Nucleus accumbens (tissue), 56 donors: ENCODE measurements around the gene C1orf21.

Experiments used
- DNase-seq, 56 donors: peaks; one replicate each; lab custom pipeline; 2025; lab: John Stamatoyannopoulos, UW

The C1orf21 gene

GRCh38 chr1:184385865-184386311 lies 941 bp upstream of the C1orf21 start:
- peak in 1 of 56 donors; percentile 34 for DNase-seq

- peak in 7 of 56 donors; percentile 27 to 54 (median 45) for DNase-seq
These were observed 243 bp downstream of the C1orf21 start for GRCh38 chr1:184387069-184387475.

DNA sequence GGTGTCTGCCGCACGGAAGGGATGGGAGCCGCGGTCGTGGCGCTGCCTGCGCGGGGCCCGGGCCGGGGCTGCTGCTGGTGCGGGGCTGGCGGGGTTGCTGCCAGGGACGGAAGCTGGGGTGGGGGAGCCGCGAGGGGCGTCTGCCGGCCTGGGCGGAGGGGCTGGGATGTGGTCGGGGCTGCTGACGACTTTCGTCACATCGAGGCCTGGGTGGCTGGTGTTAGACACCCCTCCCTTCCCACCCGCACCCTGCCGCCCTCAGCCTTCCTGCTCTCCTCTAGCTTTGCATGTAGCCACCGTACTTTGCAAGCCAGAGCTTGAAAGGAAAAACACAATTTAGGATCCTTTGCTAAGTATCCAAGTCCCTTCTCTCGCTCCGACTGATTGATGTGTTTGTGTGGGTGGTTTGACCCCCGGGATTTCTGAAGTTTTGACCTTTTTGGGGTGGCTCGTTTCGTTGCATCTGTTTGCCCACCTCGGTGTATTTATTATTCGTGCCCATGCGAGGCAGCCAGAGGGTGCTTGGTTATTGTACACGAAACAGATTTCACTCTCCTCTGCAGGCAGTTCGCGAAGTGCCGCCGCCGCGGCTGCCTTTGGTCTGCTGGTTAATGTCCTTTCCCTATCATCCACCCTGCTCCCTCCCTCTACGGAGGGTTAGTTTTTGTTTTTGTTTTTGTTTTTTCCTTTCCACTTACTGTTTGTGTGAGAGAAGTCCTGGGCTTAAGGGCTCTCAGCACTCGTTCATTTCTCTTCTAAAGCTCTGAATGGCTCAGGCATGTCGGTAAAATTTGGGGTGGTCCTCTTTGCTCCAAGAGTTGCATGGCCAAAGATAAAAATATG lies 868 bp downstream of the C1orf21 start:
- DNase-seq: peak in 41 of 56 donors; percentile 5 to 66 (median 31)

- DNase-seq: peak in 1 of 56 donors; percentile 10
These were observed 1.6 kb downstream of the C1orf21 start for GRCh38 chr1:184388319-184388889.

DNA sequence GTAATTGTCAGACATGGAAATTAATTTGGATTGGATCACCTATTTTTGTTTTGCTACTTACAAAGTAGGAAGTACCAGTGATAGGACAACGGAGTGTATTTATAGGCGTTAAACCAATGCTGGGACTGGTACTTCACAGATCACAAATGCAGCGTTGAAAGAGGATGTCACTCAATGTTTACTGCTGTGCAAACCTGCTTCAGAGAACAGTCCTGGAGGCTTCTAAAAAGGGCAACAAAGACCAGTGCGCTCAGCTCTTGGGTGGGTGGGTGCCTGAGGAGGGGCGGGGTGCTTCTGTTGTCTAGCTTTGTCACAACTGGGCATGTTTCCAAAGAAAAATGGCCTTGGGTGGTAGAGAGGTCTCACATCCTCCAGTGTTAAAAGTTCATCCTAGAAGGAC lies 2.1 kb downstream of the C1orf21 start:
- DNase-seq: no peak

GRCh38 chr1:184389446-184389845 lies 2.6 kb downstream of the C1orf21 start:
- no peak for DNase-seq

DNA sequence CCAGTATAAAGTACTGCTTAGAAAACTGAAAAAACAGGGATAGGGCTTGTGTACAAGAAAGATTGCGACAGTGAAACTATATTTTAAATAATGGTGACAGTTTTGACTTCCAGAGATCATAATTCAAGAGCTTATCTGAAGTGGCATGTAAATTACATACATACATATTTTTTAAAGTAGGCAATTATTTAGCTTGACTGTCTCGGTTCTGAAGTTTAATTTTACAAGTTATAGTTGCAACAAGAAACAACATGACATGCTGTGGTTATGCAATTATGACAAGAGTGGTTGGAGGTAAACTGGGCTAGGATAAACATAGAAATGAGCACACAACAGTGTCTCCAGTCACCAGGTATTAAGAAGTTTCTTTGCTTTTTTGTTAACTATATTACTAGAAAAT lies 4.1 kb downstream of the C1orf21 start:
- no peak for DNase-seq

DNA sequence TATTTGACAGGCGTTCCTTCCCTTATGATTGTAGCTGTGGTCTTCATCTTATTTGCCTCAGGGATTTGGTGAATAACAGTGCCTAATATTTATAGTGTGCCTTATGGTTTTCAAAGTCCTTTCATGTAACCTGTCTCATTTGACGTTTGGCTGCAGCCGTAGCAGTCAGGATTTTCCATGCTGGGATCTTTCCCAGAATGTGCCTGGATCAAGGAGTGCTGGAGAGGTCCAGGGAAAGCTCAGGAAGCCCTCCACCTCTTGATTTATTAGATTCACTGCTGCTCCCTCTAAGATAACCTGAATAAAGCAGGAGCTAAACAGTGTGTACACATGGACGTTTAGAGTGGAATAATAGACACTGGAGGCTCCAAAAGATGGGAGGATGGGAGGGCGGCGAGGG lies 5.2 kb downstream of the C1orf21 start:
- DNase-seq: no peak

- DNase-seq: no peak
These were observed 6.1 kb downstream of the C1orf21 start for GRCh38 chr1:184392779-184393522.

- no peak for DNase-seq
These were observed 7.1 kb downstream of the C1orf21 start for GRCh38 chr1:184393962-184394361.

GRCh38 chr1:184395370-184395769 lies 8.5 kb downstream of the C1orf21 start:
- DNase-seq: no peak

GRCh38 chr1:184395937-184396480 lies 9.2 kb downstream of the C1orf21 start:
- no peak for DNase-seq

GRCh38 chr1:184399192-184399847 lies 12.5 kb downstream of the C1orf21 start:
- no peak for DNase-seq

DNA sequence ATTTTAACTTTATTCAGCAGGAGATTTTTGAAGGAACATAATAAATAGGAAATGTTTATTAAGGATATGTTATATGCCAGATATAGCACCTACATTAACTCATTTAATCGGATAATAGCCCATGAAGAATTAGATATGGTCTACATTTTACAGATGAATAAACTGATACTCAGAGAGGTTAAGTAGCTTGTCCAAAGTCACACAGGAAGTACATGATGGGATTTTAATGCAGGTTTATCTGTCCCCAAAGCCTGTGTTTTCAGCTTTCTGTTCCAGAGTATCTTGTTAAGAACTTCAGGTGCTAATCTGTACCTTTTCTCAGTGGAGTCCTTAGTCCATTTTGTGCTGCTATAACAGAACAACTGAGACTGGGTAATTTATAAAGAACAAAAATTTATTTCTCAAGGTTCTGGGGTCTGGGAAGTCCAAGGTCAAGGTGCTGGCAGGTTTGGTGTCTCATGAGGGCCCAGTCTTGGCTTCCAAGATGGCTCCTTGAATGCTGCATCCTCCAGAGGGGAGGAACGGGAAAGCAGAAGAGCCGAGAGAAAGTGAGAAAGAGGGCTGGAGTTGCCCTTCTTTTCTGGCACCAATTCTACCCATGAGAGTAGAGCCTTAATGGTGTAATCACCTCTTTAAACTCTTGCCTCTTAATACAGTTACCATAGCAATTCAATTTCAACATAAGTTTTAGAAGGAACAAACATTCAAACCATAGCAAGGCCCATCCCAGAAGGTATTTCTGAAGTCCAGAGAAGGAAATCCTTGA lies 17.3 kb downstream of the C1orf21 start:
- no peak for DNase-seq

DNA sequence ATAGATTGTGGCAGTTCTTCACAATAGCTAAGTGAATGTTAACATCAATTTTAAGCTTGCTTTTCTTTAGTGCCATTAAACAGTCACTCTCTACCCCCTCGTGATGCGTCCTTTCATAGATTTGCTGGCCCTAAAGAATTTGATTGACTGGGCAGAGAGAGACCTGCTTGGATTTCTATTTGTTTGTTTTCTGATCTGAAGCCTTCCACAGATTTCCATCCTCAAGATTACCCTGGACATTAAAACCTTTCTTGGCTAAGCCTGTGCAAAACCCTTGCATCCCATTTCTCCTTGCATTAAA lies 17.8 kb downstream of the C1orf21 start:
- DNase-seq: no peak

GRCh38 chr1:184405094-184405800 lies 18.4 kb downstream of the C1orf21 start:
- DNase-seq: no peak

GRCh38 chr1:184405801-184406142 lies 18.9 kb downstream of the C1orf21 start:
- no peak for DNase-seq

DNA sequence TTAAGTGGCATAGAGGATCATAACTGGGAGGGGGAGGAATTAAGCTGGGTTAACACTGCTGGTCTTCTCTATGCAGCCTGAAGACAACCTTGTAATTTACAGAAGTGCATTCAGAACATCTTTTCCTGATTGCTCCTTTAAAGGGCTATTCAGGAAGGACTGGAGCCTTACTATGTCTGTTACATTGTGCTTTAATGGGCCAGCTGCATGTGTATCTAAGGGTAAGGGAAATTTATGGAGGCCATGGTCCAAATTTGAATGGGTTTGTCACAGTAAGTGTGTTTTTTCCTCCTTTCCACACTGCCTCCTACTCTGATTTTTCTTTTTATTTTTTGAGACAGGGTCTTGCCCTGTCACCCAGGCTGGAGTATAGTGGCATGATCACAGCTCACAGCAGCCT lies 19.6 kb downstream of the C1orf21 start:
- DNase-seq: no peak

GRCh38 chr1:184407816-184408510 lies 21.1 kb downstream of the C1orf21 start:
- no peak for DNase-seq
